Spinal cord (tissue), 10 donors: Measurements from ENCODE around the gene GAMT. TPM values are rescaled to one million over a fixed set of nuclear protein-coding genes. Genes with fewer than 3 reads are reported as not detected.
A peak's percentile ranks its signal among the peaks of the same experiment; 100 is the strongest.

Experiments used
- DNase-seq, 6 donors: peaks; one replicate each; pipeline versions ENCODE4 v3.0.0 to v3.0.0-alpha.2; 2013 to 2015; ENCODE audit warnings: low spot score in 6 of 6, low read depth in 4 of 6
- H3K27ac ChIP-seq: one replicate; pipeline ENCODE4 v1.5.1; 2013; ENCODE audit warnings: low read depth, low read length, control low read depth
- H3K27me3 ChIP-seq: one replicate; pipeline ENCODE4 v1.6.1; 2013; ENCODE audit warnings: low read length; ENCODE audit not compliant: control insufficient read depth, insufficient read depth
- H3K36me3 ChIP-seq: one replicate; pipeline ENCODE4 v1.6.1; 2013; ENCODE audit warnings: low read length; ENCODE audit not compliant: control insufficient read depth, insufficient read depth
- H3K4me1 ChIP-seq: one replicate; pipeline ENCODE4 v1.6.1; 2013; ENCODE audit warnings: low read length; ENCODE audit not compliant: control insufficient read depth, insufficient read depth
- H3K4me3 ChIP-seq: one replicate; pipeline ENCODE4 v1.5.1; 2013; ENCODE audit warnings: low read depth, low read length, control low read depth
- H3K9me3 ChIP-seq: one replicate; pipeline ENCODE4 v1.6.1; 2013; ENCODE audit warnings: low read length; ENCODE audit not compliant: control insufficient read depth, insufficient read depth
- WGBS: methylation state at CpG from one replicate; pipeline ENCODE4 v1.1.5; 2013; ENCODE audit warnings: missing lambda C conversion rate; ENCODE audit not compliant: insufficient coverage; 5-methylcytosine and 5-hydroxymethylcytosine counted together
- polyA plus RNA-seq, 2 donors: library from polyadenylated mRNA; unstranded; fragments of 120-200 nt; gene quantifications; one replicate each; pipeline ENCODE4 v1.2.1, GENCODE V29; 2013; ENCODE audit not compliant: insufficient read length in 2 of 2
- total RNA-seq, 2 donors: library from RNA; depleted of rRNA in 1 of 2; stranded (reverse); fragments of 120-200 nt in 1 of 2; fragments of >200 nt in 1 of 2; gene quantifications; one replicate each; pipeline versions ENCODE4 v1.2.3 to v1.2.4, GENCODE V29; 2013 to 2014
- donor health status: healthy.

The GAMT gene
- total and polyA plus RNA-seq, 4 donors: 15.5 to 81.2 (median 53.6) TPM

- Histone ChIP-seq H3K27ac (no peak overlapping the region), H3K4me3 (no peak overlapping the region), H3K27me3 (no peaks in the 10 kb centered on the region), H3K9me3 (no peaks in the 10 kb centered on the region), H3K4me1 (peaks cover 19% of the 10 kb centered on the region), H3K36me3 (peaks cover 95% of the 10 kb centered on the region)
- no peak for DNase-seq
- 97% methylated on average over 15 of the region's 18 CpGs for WGBS
These were observed 32.0 kb downstream of the GAMT start for GRCh38 chr19:1369214-1369805.

GRCh38 chr19:1366899-1367870 lies 34.2 kb downstream of the GAMT start:
- peaks cover 17% of the 10 kb centered on the region for H3K4me1 ChIP-seq
- H3K9me3 ChIP-seq: no peaks in the 10 kb centered on the region
- peaks cover 92% of the 10 kb centered on the region for H3K36me3 ChIP-seq
- H3K27ac ChIP-seq: no peak overlapping the region
- 85% methylated on average over 31 of the region's 35 CpGs for WGBS
- H3K27me3 ChIP-seq: no peaks in the 10 kb centered on the region
- H3K4me3 ChIP-seq: no peak overlapping the region
- no peak for DNase-seq

GRCh38 chr19:1366296-1366695 lies 35.0 kb downstream of the GAMT start:
- 91% methylated on average over 9 of the region's 10 CpGs for WGBS
- Histone ChIP-seq H3K9me3 (no peaks in the 10 kb centered on the region), H3K27ac (no peak overlapping the region), H3K27me3 (no peaks in the 10 kb centered on the region), H3K36me3 (peaks cover 90% of the 10 kb centered on the region), H3K4me3 (no peak overlapping the region), H3K4me1 (peaks cover 26% of the 10 kb centered on the region)
- no peak for DNase-seq

- DNase-seq: no peak
- H3K27ac ChIP-seq: no peak overlapping the region
- no peaks in the 10 kb centered on the region for H3K27me3 ChIP-seq
- no peaks in the 10 kb centered on the region for H3K9me3 ChIP-seq
- no peak overlapping the region for H3K4me3 ChIP-seq
- 78% methylated on average over 33 of the region's 37 CpGs for WGBS
- H3K36me3 ChIP-seq: peaks cover 90% of the 10 kb centered on the region
- H3K4me1 ChIP-seq: peaks cover 33% of the 10 kb centered on the region
These were observed 35.7 kb downstream of the GAMT start for GRCh38 chr19:1365319-1366269.

- WGBS: 90% methylated on average over 8 of the region's 15 CpGs
- H3K36me3 ChIP-seq: peaks cover 85% of the 10 kb centered on the region
- H3K27ac ChIP-seq: no peak overlapping the region
- no peaks in the 10 kb centered on the region for H3K9me3 ChIP-seq
- H3K27me3 ChIP-seq: no peaks in the 10 kb centered on the region
- H3K4me3 ChIP-seq: no peak overlapping the region
- H3K4me1 ChIP-seq: peaks cover 45% of the 10 kb centered on the region
- DNase-seq: peak in 1 of 6 donors; percentile 45
These were observed 37.2 kb downstream of the GAMT start for GRCh38 chr19:1364070-1364704.

GRCh38 chr19:1363599-1363998 lies 37.7 kb downstream of the GAMT start:
- H3K4me3 ChIP-seq: no peak overlapping the region
- peaks cover 85% of the 10 kb centered on the region for H3K36me3 ChIP-seq
- WGBS: 66% methylated on average over 4 of the region's 10 CpGs
- no peaks in the 10 kb centered on the region for H3K9me3 ChIP-seq
- DNase-seq: no peak
- no peaks in the 10 kb centered on the region for H3K27me3 ChIP-seq
- peaks cover 49% of the 10 kb centered on the region for H3K4me1 ChIP-seq
- no peak overlapping the region for H3K27ac ChIP-seq

- H3K9me3 ChIP-seq: no peaks in the 10 kb centered on the region
- peaks cover 53% of the 10 kb centered on the region for H3K4me1 ChIP-seq
- no peaks in the 10 kb centered on the region for H3K27me3 ChIP-seq
- H3K4me3 ChIP-seq: peak overlapping the region; percentile 5
- 79% methylated on average over 31 of the region's 42 CpGs for WGBS
- peak in 1 of 6 donors; percentile 32 for DNase-seq
- no peak overlapping the region for H3K27ac ChIP-seq
- peaks cover 79% of the 10 kb centered on the region for H3K36me3 ChIP-seq
These were observed 38.7 kb downstream of the GAMT start for GRCh38 chr19:1362387-1363257.

GRCh38 chr19:1361601-1362386 lies 39.5 kb downstream of the GAMT start:
- Histone ChIP-seq H3K36me3 (peaks cover 73% of the 10 kb centered on the region), H3K27ac (peak overlapping the region; percentile 82), H3K9me3 (no peaks in the 10 kb centered on the region), H3K4me1 (peaks cover 56% of the 10 kb centered on the region), H3K4me3 (peak overlapping the region; percentile 32), H3K27me3 (no peaks in the 10 kb centered on the region)
- peak in 1 of 6 donors; percentile 65 for DNase-seq
- 22% methylated on average over 23 of the region's 30 CpGs for WGBS
